Keratinocyte (primary cell): Measurements from ENCODE around the gene CCDC85C. TPM values are rescaled to one million over a fixed set of nuclear protein-coding genes. Genes with fewer than 3 reads are reported as not detected.

Experiments
- DNase-seq: peaks from one replicate; pipeline ENCODE4 v3.0.0-alpha.2; 2011; ENCODE audit warnings: low read depth, missing footprints, low spot score
- FAIRE-seq: peaks from 2 replicates; lab custom pipeline; 2011; peaks lifted over from hg19 to GRCh38; lab: Jason Lieb, UNC
- H2AFZ ChIP-seq: 2 replicates; pipeline ENCODE4 v1.6.0; 2012; ENCODE audit warnings: low read length, control low read depth, inconsistent platforms; ENCODE audit not compliant: control insufficient read depth
- H3K27ac ChIP-seq: 2 replicates; pipeline ENCODE4 v1.5.1; 2011; ENCODE audit warnings: low read length; ENCODE audit not compliant: control insufficient read depth, insufficient read depth
- H3K27me3 ChIP-seq: 3 replicates; pipeline ENCODE4 v1.6.0; 2011; ENCODE audit warnings: low read length; ENCODE audit not compliant: control insufficient read depth, insufficient read depth; ENCODE audit errors: extremely low read depth
- H3K36me3 ChIP-seq, 2 experiments: 2 replicates in 1 of 2; 3 replicates in 1 of 2; pipeline ENCODE4 v1.5.1; 2011; ENCODE audit warnings: low read length in 2 of 2, mild to moderate bottlenecking in 1 of 2; ENCODE audit not compliant: control insufficient read depth in 2 of 2, insufficient read depth in 2 of 2; ENCODE audit errors: extremely low read depth in 1 of 2
- H3K4me1 ChIP-seq: 3 replicates; pipeline ENCODE4 v1.5.1; 2011; ENCODE audit warnings: low read length; ENCODE audit not compliant: control insufficient read depth, insufficient read depth; ENCODE audit errors: extremely low read depth
- H3K4me2 ChIP-seq: 3 replicates; pipeline ENCODE4 v1.6.0; 2011; ENCODE audit warnings: low read depth, low read length; ENCODE audit not compliant: control insufficient read depth, insufficient read depth; ENCODE audit errors: extremely low read depth
- H3K4me3 ChIP-seq, 3 experiments: fragments of 200-600 bp in 1 of 3; sonication (generic) in 1 of 3; 2 replicates in 2 of 3; 3 replicates in 1 of 3; pipeline ENCODE4 v1.5.1; 2011 to 2016; ENCODE audit warnings: low read length in 3 of 3, mild to moderate bottlenecking in 3 of 3, control low read depth in 2 of 3, inconsistent platforms in 1 of 3, low read depth in 1 of 3, mixed read lengths in 1 of 3, mixed run types in 1 of 3, moderate library complexity in 1 of 3; ENCODE audit not compliant: control insufficient read depth in 2 of 3, insufficient read depth in 2 of 3; ENCODE audit errors: extremely low read depth in 1 of 3
- H3K79me2 ChIP-seq: 2 replicates; pipeline ENCODE4 v1.6.0; 2012; ENCODE audit warnings: low read length; ENCODE audit not compliant: control insufficient read depth, insufficient read depth
- H3K9ac ChIP-seq: 3 replicates; pipeline ENCODE4 v1.6.0; 2011; ENCODE audit warnings: low read length; ENCODE audit not compliant: control insufficient read depth, insufficient read depth; ENCODE audit errors: extremely low read depth
- H3K9me1 ChIP-seq: 3 replicates; pipeline ENCODE4 v1.6.0; 2011; ENCODE audit warnings: low read length; ENCODE audit not compliant: control insufficient read depth, insufficient read depth; ENCODE audit errors: extremely low read depth
- H3K9me3 ChIP-seq: 2 replicates; pipeline ENCODE4 v1.5.1; 2012; ENCODE audit warnings: low read depth, low read length; ENCODE audit not compliant: control insufficient read depth
- H4K20me1 ChIP-seq: 3 replicates; pipeline ENCODE4 v1.6.0; 2011; ENCODE audit warnings: low read length; ENCODE audit not compliant: control insufficient read depth, insufficient read depth; ENCODE audit errors: extremely low read depth
- CTCF ChIP-seq, 3 experiments: IDR thresholded peaks in 1 of 3; conservative IDR thresholded peaks in 1 of 3; optimal IDR thresholded peaks in 1 of 3; 2 replicates in 2 of 3; 3 replicates in 1 of 3; pipeline versions ENCODE3 to v1.5.1; 2011; ENCODE audit warnings: low read length in 3 of 3, mild to moderate bottlenecking in 3 of 3, moderate library complexity in 2 of 3, control low read depth in 1 of 3, inconsistent platforms in 1 of 3; ENCODE audit not compliant: insufficient read depth in 2 of 3; ENCODE audit errors: extremely low read depth in 1 of 3
- EZH2 ChIP-seq: IDR thresholded peaks from one replicate; pipeline ENCODE4 v1.6.1; 2012; ENCODE audit warnings: inconsistent platforms, mild to moderate bottlenecking, low read length, moderate library complexity
- dilution Hi-C: fragments of 300-500 bp; cut with MboI; formaldehyde crosslinking; loops from one replicate; pipeline ENCODE4 v1.7.0; 2020; ENCODE audit warnings: low sequenced_read_pairs; ENCODE audit not compliant: extremely low pct_ligation_motif_present
- polyA plus RNA-seq, 5 experiments: library from polyadenylated mRNA; depleted of rRNA in 3 of 5; stranded (reverse) in 3 of 5; stranded (forward) in 1 of 5; unstranded in 1 of 5; fragments of >200 nt; gene quantifications; 1 replicate in 1 of 5; 2 replicates in 3 of 5; 3 replicates in 1 of 5; pipeline versions ENCODE4 v1.2.1 to v1.2.3, GENCODE V29; 2011 to 2012; ENCODE audit warnings: missing spikeins in 2 of 5, low read depth in 1 of 5, low replicate concordance in 1 of 5

The CCDC85C gene
- polyA plus RNA-seq, 1 donor (not counting 4 experiments of a cell fraction or from before 2014, with no cell fraction given), result 13.2 TPM

- Histone ChIP-seq H2AFZ (no peak overlapping the region), H3K9ac (no peak overlapping the region), H3K27ac (no peak overlapping the region), H3K27me3 (no peaks in the 10 kb centered on the region), H4K20me1 (peaks cover 5% of the 10 kb centered on the region), H3K36me3 (peaks cover 0 to 2% of the 10 kb centered on the region in 2 experiments), H3K4me1 (peaks cover 4% of the 10 kb centered on the region), H3K9me1 (no peaks in the 10 kb centered on the region), H3K4me3 (no peak overlapping the region), H3K9me3 (no peaks in the 10 kb centered on the region), H3K79me2 (peaks cover 26% of the 10 kb centered on the region), H3K4me2 (no peak overlapping the region)
- TF ChIP-seq CTCF (optimal IDR thresholded peaks at IDR 0.05 in 1 of 3, IDR thresholded peaks at IDR 0.05 in 1 of 3, conservative IDR thresholded peaks at IDR 0.05 in 1 of 3; ENCODE audit: extremely low read depth in 1 of 3, insufficient read depth in 2 of 3, low read length in 3 of 3) (no peak), EZH2 (no peak)
- dilution Hi-C loops, result no loop called here
- FAIRE-seq (no peak), DNase-seq (no peak)
Observed at GRCh38 chr14:99521176-99522024, 82.6 kb downstream of the CCDC85C start.

DNA sequence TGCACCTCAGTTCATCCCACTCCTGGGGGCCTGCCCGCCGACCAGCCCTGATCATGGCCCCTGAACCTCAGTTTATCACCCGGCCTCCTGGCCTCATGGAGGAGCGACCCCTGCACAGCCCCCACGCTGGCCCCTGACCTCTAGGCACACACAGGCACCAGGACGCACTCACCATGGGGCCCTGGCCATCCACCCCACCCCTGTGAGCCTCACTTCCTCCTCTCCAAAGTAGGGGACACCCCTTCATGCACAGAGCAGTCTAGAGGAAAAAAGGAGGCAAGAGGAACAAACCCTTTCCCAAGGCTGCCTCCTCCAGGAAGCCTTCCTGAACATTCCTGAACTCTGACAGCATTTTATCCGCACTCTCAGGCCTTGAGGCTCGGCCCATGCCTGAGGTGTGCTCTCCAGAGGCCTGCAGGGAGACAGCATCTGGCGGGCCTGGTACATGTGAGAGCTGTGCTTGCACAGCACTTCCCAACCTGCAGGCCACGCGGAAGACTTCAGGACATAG is 83.4 kb downstream of the CCDC85C start:
- no peak overlapping the region for H2AFZ ChIP-seq
- H3K4me3 ChIP-seq, result no peak overlapping the region
- H3K27me3 ChIP-seq, result no peaks in the 10 kb centered on the region
- H3K4me1 ChIP-seq, result peaks cover 4% of the 10 kb centered on the region
- H3K4me2 ChIP-seq, result no peak overlapping the region
- no peaks in the 10 kb centered on the region for H3K9me3 ChIP-seq
- peaks cover 26% of the 10 kb centered on the region for H3K79me2 ChIP-seq
- TF ChIP-seq CTCF (optimal IDR thresholded peaks at IDR 0.05 in 1 of 3, IDR thresholded peaks at IDR 0.05 in 1 of 3, conservative IDR thresholded peaks at IDR 0.05 in 1 of 3; ENCODE audit: extremely low read depth in 1 of 3, insufficient read depth in 2 of 3, low read length in 3 of 3) (no peak), EZH2 (no peak)
- H4K20me1 ChIP-seq, result peaks cover 5% of the 10 kb centered on the region
- dilution Hi-C loops, result no loop called here
- H3K36me3 ChIP-seq, result peaks cover 0 to 2% of the 10 kb centered on the region in 2 experiments
- no peak overlapping the region for H3K9ac ChIP-seq
- no peak for FAIRE-seq
- H3K27ac ChIP-seq, result no peak overlapping the region
- no peak for DNase-seq
- H3K9me1 ChIP-seq, result no peaks in the 10 kb centered on the region
